ENCODE results near the gene MED12L.

The MED12L gene

DNA sequence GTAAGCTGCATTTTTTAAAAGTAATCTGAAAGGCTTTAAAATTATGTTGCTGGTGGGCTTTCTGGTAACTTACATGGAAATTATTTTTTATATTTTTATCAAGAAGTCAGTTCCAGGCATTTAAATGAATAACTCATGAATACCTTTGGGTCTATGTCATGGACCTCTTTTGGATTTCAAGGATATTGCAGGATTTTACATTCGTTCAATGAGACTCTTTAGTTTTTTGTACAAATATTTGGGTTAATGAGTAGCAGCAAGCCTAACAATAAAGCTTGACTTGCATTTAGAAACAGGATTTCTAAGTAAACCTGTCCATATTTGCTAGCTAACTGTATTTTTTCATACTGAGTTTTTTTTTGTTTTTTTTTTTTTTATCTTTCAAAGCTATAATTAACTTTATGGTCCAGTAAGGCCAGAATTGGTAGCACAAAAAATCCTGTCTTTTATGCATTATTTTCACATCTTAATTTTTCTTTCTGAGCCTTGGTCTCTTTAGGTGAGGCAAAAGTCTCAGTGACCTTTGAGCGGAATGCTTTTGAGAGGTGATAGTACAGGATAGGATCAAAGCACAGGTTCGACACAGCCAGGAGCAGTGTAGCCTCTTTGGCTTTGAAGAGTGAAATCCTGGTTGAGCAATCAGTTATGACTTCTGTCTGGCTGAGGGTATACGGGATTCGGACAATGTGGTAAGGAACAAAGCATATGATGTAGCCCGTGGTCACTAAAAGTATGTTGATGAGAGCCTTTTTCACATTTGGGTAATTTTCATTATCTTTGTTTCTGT lies 112.7 kb downstream of the MED12L start:
- TF ChIP-seq GATA3 (IDR thresholded peaks at IDR 0.05; ENCODE audit: low read depth, low read length) (no peak), GATA2 (IDR thresholded peaks at IDR 0.05; ENCODE audit: low read depth, low read length) (no peak)

GRCh38 chr3:151198849-151199248 lies 113.4 kb downstream of the MED12L start:
- no peak for TF ChIP-seq GATA3 (IDR thresholded peaks at IDR 0.05; ENCODE audit: low read depth, low read length)
- no peak for TF ChIP-seq GATA2 (IDR thresholded peaks at IDR 0.05; ENCODE audit: low read depth, low read length)

DNA sequence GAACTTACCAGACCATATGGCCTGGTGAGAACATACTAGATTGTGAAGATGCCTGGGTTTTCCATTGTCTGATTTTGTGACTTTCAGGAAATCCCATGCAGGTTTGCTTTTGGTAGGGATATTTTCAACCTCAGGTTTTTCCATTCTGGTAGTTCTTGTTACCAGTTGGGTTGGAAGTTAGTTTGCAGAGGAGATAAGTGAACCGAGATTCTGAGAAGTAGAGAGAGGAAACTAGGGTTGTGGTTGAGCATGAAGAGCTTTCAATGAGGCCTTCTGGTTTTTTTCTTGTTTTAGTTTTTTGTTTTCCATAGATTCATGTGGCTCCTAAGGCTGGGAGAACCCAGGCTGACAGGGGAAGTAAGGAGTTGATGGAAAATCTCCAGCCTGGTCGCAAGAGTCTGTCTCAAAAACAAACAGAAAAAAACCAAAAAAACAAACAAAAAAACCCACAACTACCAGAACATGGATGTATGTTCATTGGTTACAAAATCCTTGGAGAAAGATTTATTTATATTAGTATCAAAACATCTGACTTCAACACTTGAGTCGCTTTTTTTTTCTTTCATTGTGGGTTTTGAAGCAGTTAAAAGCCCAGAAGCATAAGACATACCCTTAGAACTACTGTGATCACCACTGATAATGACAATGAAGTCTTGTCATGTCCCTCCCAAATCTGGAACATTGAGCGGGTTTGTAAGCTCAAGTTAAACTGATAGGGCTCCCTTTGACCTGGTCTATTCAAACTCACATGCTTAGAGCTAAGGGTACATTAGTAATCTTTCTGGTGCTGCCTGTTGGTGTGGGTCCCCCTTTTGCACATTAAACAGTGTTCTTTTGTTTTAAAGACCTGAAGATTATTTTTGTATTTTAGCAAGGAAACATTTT lies 114.3 kb downstream of the MED12L start:
- TF ChIP-seq GATA3 (IDR thresholded peaks at IDR 0.05; ENCODE audit: low read depth, low read length), result no peak
- TF ChIP-seq GATA2 (IDR thresholded peaks at IDR 0.05; ENCODE audit: low read depth, low read length), result no peak

DNA sequence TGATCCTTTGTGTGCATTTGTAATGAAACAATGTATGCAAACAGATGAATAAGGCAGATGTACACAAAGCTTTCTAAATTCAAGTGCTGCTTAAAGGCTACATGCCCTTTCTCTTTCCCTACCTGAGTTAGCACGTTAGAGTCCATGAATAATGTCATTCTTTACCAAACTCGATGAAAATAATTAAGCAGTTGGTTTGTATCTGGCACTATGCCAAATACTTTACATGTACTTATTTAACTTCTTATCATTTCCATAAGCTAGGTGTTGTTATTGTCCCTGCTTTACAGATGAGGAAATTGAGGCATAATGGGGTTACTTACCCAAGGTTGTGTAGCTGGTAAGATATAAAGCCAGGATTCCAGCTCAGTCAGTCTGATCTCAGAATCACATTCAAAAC lies 115.1 kb downstream of the MED12L start:
- TF ChIP-seq GATA2 (IDR thresholded peaks at IDR 0.05; ENCODE audit: low read depth, low read length) (no peak), GATA3 (IDR thresholded peaks at IDR 0.05; ENCODE audit: low read depth, low read length) (no peak)

GRCh38 chr3:151201051-151201730 lies 115.7 kb downstream of the MED12L start:
- TF ChIP-seq GATA2 (IDR thresholded peaks at IDR 0.05; ENCODE audit: low read depth, low read length) (no peak), GATA3 (IDR thresholded peaks at IDR 0.05; ENCODE audit: low read depth, low read length) (no peak)

DNA sequence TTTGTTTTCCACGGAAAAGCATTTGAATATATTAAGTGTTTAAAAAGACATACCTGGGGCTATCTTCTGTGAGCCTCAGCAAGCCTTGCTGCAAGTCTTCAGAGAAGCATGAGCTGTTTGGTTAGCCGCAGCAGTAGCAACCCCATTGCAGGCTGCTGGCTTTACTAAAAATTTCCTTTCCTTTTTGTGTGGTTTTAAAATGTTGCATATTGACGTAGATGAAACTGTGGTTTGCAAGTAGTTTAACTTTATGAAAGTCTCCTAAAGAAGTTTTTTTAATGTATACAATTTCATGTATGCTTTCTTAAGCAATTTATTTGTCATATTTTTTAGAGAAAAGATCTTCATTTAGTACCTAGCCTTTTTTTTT lies 117.6 kb downstream of the MED12L start, which contains the start of gene GPR171:
Gene GPR171, minus strand, starts transcription at position 166 of the 370 bp plus-strand sequence. CDS start 3,830 bp downstream, outside the sequence.
- TF ChIP-seq GATA3 (IDR thresholded peaks at IDR 0.05; ENCODE audit: low read depth, low read length), result no peak
- TF ChIP-seq GATA2 (IDR thresholded peaks at IDR 0.05; ENCODE audit: low read depth, low read length), result no peak

GRCh38 chr3:151204530-151205402 lies 119.3 kb downstream of the MED12L start:
- TF ChIP-seq GATA3 (IDR thresholded peaks at IDR 0.05; ENCODE audit: low read depth, low read length) (no peak), GATA2 (IDR thresholded peaks at IDR 0.05; ENCODE audit: low read depth, low read length) (no peak)

DNA sequence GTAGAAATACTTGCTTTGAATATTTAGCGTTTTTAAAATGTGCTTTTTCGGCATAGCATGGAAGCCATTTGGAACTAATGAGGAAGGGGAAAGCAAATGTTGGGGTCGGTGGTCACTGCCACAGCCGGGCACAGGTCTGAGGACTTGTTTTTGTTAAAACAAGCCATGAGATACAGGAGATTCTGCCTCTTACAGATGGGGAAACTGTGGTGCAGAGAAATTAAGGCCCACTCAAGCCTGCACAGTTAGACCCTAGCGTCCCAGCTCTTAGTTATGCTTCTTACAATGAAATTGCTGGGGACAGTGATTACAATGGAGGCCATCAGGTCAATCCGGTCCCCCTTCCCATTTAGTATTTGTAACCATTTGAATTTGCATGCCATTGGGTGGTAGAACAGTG lies 120.0 kb downstream of the MED12L start:
- no peak for TF ChIP-seq GATA2 (IDR thresholded peaks at IDR 0.05; ENCODE audit: low read depth, low read length)

- TF ChIP-seq GATA2 (IDR thresholded peaks at IDR 0.05; ENCODE audit: low read depth, low read length) (no peak), GATA3 (IDR thresholded peaks at IDR 0.05; ENCODE audit: low read depth, low read length) (no peak)
These were observed 120.7 kb downstream of the MED12L start for GRCh38 chr3:151206201-151206600.

DNA sequence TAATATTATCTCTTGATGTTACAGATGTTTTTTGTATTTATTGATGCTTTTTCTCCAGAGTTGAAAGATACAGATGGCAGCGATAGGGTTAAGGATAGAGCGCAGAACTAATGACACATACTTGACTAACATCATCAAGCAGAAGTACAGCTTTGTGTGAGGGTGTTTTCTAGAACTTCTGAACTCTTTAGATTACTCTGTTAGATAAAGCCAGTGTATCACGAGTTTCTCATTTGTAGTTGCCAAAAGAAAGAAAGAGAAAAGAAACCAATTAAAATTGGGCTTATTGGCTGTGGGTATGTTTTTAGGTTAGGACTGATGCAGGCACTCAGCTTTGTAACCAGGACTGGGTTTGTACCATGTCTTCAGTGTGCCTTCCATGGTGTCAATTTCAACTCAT lies 124.2 kb downstream of the MED12L start:
- no peak for TF ChIP-seq GATA3 (IDR thresholded peaks at IDR 0.05; ENCODE audit: low read depth, low read length)
- TF ChIP-seq GATA2 (IDR thresholded peaks at IDR 0.05; ENCODE audit: low read depth, low read length), result no peak

DNA sequence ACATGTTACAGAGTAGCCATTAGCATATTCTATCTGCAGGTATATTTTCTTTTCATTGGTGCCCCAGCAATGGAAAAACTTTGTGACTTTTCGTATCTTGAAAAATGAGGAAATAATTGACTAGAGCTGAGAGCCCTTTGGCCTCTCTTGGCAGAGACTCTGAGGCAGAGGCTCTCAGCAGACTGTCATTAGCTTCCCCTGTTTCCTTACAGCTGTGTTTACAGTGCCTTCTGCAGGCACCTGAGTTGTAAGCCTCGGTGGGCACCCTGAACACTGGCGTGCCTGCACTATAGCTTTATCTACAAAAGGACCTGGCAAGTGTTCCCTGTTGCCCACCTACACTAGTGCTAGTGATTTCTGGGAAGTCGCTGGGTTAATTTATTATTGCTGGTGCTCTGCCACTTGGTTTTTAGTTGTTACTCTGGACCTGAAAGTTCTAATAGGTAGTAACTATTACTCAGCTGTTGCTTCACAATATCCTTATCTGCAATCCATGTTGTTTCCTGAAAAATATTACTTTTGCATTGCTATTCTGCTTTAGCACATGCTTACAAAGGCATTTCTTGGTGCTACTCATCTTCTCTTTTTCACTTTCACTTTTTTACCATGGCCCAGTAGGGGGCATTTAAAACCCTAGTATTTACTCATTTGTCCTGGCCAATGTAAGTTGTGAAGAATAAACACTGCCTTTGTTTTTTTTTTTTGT lies 125.4 kb downstream of the MED12L start:
- no peak for TF ChIP-seq GATA3 (IDR thresholded peaks at IDR 0.05; ENCODE audit: low read depth, low read length)

GRCh38 chr3:151213151-151213550 lies 127.7 kb downstream of the MED12L start:
- TF ChIP-seq GATA3 (IDR thresholded peaks at IDR 0.05; ENCODE audit: low read depth, low read length) (no peak), GATA2 (IDR thresholded peaks at IDR 0.05; ENCODE audit: low read depth, low read length) (no peak)

DNA sequence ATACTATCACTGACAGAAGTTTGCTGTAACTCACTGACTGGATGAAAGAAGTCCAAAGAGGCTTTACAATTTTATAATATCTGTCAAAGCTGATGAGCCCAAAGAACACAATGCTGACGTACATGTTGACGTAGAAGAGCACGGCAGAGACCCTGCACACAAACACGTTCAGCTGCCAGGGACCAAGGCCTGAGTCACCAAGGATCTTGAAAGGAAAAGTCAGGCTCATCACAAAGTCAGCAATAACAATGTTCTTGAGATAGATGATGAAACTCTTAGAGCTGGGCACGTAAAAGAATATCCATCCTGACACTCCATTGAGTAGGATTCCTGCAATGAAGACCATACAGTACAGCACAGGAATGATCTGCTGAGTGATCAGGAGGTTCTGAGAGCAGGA lies 128.4 kb downstream of the MED12L start:
- TF ChIP-seq GATA2 (IDR thresholded peaks at IDR 0.05; ENCODE audit: low read depth, low read length) (no peak), GATA3 (IDR thresholded peaks at IDR 0.05; ENCODE audit: low read depth, low read length) (no peak)
